GM18907 (cell line): Measurements from ENCODE around the gene DNAJB12.

Source experiments
- ATAC-seq: cut with Tn5 transposase; IDR thresholded peaks from one replicate; pipeline ENCODE4 v1.9.1; 2021; ENCODE audit warnings: mild to moderate bottlenecking, moderate library complexity; ENCODE audit not compliant: unreplicated experiment

The DNAJB12 gene

DNA sequence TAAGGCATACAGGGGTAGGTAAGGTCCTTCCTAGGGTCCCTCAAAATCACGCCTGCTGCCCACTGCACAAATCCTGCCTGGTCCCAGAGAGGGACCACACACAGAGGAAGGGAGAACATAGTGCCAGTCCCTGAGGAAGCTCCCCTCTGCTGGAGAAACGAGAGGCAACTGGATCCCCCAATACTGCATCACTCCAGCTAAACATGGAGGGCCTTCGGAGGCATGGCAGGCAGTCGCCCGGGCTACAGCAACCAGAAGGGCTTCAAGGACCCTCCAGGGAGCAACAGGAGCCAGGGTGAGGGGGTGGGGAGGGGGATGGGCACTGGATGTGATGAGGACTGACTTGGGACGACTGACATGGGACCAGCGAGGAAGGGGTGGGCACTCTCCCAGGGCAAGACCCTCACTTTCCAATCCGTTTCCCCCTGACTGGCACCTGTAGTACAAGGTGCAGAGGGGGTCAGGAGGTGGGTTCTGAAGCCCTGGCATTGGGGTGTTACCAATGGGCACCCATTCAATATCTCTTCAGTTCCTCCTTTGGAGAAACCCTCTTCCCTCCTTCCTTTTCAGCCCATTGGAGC is 59.3 kb downstream of the DNAJB12 start:
- ATAC-seq: no peak

DNA sequence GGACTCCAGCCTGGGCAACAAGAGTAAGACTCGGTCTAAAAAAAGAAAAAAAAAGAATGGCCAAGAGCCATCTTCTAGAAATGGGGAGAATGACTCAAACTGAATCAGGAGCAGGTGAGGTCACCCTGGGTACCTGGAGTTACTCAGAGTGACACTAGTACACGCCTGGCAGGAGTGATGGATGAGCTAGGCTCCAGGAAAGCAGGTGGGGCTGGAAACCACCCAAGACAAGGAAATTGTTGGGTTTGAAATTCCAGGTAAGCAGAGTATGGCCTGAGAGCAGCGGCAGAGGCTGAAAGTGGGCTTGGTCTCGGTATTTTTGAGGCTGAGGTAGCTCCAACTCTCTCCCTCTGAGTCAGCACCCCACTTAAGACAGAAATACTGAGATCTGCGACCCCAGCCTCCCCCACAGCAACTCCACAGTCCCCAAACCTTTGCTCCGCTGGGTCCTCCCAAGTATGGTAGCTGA is 62.5 kb downstream of the DNAJB12 start:
- ATAC-seq: no peak

DNA sequence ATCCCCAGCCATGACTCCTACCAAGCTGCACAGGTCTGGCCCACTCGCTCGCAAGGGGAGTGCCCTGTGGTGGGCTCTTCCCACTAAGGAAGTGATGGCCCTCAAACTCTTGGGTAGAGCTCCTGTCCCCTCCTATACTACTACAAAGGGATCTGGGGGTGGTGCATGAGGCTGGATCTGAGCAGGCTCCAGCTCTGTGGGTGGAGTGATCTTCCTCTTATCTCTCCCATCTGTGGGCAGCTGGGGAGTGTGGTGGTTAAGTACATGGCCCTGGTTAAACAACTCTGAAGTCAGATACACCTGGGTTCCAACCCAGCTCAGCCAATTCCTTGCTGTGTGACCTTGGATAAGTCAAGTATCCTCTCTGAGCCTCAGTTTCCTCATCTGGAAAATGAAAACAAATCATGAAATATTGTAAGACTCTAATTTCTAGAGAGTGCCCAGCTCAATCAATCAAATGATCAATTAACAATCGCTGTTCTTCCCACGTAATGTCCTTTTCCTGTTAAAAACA is 63.6 kb downstream of the DNAJB12 start:
- no peak for ATAC-seq

DNA sequence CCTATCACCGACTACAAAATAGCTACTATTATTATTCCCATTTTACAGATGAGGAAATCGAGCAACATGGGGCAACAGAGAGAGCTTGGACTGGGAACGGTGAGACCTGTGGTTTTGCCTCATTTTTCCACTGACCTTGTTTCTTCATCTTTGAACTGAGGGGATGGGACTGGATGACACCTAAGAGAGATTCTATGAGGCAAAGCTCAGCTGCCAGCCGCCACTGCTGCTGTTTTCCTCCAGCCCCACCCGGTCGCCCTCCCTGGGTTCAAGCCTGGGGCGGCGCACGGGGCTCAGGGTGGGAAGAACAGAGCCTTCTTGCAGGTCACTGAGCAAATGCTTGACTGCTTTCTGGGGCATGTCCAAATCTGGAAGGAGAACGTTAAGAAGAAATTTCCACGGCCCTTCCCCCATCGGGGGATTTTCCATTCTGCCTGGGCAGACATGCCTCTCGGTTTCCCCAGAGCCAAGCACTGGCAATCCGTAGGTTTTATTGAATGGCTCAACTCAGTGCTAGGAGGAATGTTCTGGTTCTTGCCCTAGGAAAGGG is 68.7 kb downstream of the DNAJB12 start:
- no peak for ATAC-seq

DNA sequence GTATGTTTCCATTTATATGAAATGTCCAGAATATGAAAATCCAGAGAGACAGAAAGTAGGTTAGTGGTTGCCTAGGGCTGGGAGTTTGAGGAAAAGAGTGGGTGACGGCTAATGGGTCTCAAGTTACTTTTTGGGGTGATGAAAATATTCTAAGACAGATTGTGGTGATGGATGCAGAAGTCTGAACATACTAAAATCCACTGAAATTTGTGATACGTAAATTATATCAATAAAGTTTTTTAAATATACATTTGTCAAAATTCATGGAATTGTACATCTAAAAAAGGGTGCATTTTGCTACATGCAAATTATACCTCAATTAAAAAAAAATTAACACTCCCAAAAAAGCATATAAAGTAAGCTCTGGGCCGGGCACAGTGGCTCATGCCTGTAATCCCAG is 71.6 kb downstream of the DNAJB12 start:
- no peak for ATAC-seq
